HEK293 (cell line): Measurements from ENCODE around the gene GAST.

Source experiments
- CTCF ChIA-PET: fragments of 350-600 bp; formaldehyde crosslinking; extraction: SDS; loops from one replicate; lab custom pipeline; 2021; ENCODE audit warnings: antibody characterized with exemption; lab: Yijun Ruan, JAX
- POLR2A ChIA-PET: fragments of 300-600 bp; formaldehyde crosslinking; extraction: SDS; loops from one replicate; lab custom pipeline; 2020; ENCODE audit warnings: antibody characterized with exemption, inconsistent platforms; lab: Yijun Ruan, JAX
- H3K27ac ChIP-seq: fragments of 200-500 bp; sonication (Bioruptor generic); 2 replicates; pipeline ENCODE4 v1.5.1; 2014; ENCODE audit warnings: low read depth, low read length, control low read depth, inconsistent platforms; ENCODE audit errors: extremely low read depth
- H3K36me3 ChIP-seq, 2 experiments: fragments of 200-500 bp in 1 of 2; sonication (Bioruptor generic) in 1 of 2; 1 replicate in 1 of 2; 2 replicates in 1 of 2; pipeline ENCODE4 v1.5.1; 2014 to 2017; ENCODE audit warnings: inconsistent platforms in 2 of 2, low read length in 2 of 2; ENCODE audit not compliant: control insufficient read depth in 2 of 2, insufficient read depth in 1 of 2
- H3K4me1 ChIP-seq: fragments of 200-500 bp; sonication (Bioruptor generic); 2 replicates; pipeline ENCODE4 v1.5.1; 2014; ENCODE audit warnings: mild to moderate bottlenecking, low read length, inconsistent platforms; ENCODE audit not compliant: control insufficient read depth, insufficient read depth
- H3K4me3 ChIP-seq: 2 replicates; pipeline ENCODE4 v1.5.1; 2011; ENCODE audit warnings: low read depth, mild to moderate bottlenecking, control low read depth, low read length, moderate library complexity
- H3K9me3 ChIP-seq: fragments of 200-500 bp; sonication (Bioruptor generic); 2 replicates; pipeline ENCODE4 v1.5.1; 2014; ENCODE audit warnings: low read depth, low read length, inconsistent platforms; ENCODE audit not compliant: control insufficient read depth, insufficient read depth
- BCL11B ChIP-seq: fragments of 450-650 bp; formaldehyde crosslinking; IDR thresholded peaks from 2 replicates; pipeline ENCODE4 v1.5.1; 2016; ENCODE audit warnings: low read depth, missing biosample characterization, missing genetic modification characterization
- IKZF3 ChIP-seq: fragments of 450-650 bp; IDR thresholded peaks from 2 replicates; pipeline ENCODE4 v1.5.0; 2018; ENCODE audit warnings: missing biosample characterization, mild to moderate bottlenecking, missing genetic modification characterization, moderate library complexity
- KLF17 ChIP-seq: fragments of 450-650 bp; formaldehyde crosslinking; IDR thresholded peaks from 2 replicates; pipeline ENCODE4 v1.5.1; 2016; ENCODE audit warnings: missing biosample characterization, missing genetic modification characterization
- KLF9 ChIP-seq: fragments of 450-650 bp; formaldehyde crosslinking; IDR thresholded peaks from 2 replicates; pipeline ENCODE4 v1.5.1; 2016; ENCODE audit warnings: missing biosample characterization, missing genetic modification characterization, low read depth
- PATZ1 ChIP-seq: fragments of 450-650 bp; formaldehyde crosslinking; IDR thresholded peaks from 2 replicates; pipeline ENCODE4 v1.5.1; 2016; ENCODE audit warnings: missing biosample characterization, missing genetic modification characterization
- SETDB1 ChIP-seq: IDR thresholded peaks from one replicate; pipeline ENCODE4 v1.6.1; 2017; ENCODE audit warnings: mild to moderate bottlenecking, low read length, moderate library complexity, mixed read lengths; ENCODE audit not compliant: insufficient read length
- SP7 ChIP-seq: fragments of 450-650 bp; formaldehyde crosslinking; IDR thresholded peaks from 2 replicates; pipeline ENCODE4 v1.5.1; 2016; ENCODE audit warnings: missing biosample characterization, missing genetic modification characterization
- TCF7L2 ChIP-seq: IDR thresholded peaks from 2 replicates; pipeline ENCODE4 v1.6.1; 2011; ENCODE audit warnings: low read depth, mild to moderate bottlenecking, inconsistent platforms, low read length, moderate library complexity, borderline replicate concordance
- TRIM28 ChIP-seq: IDR thresholded peaks from 2 replicates; pipeline ENCODE4 v1.6.1; 2011; ENCODE audit warnings: low read length, control low read depth, borderline replicate concordance
- ZBTB1 ChIP-seq: fragments of 450-650 bp; formaldehyde crosslinking; IDR thresholded peaks from 2 replicates; pipeline ENCODE4 v1.5.1; 2016; ENCODE audit warnings: missing biosample characterization, missing genetic modification characterization
- ZBTB8A ChIP-seq: fragments of 450-650 bp; formaldehyde crosslinking; IDR thresholded peaks from 2 replicates; pipeline ENCODE4 v1.5.1; 2016; ENCODE audit warnings: missing biosample characterization, missing genetic modification characterization
- ZNF132 ChIP-seq: fragments of 450-650 bp; formaldehyde crosslinking; IDR thresholded peaks from 2 replicates; pipeline ENCODE4 v1.5.1; 2017; ENCODE audit warnings: missing biosample characterization, missing genetic modification characterization, borderline replicate concordance
- ZNF24 ChIP-seq: fragments of 450-650 bp; formaldehyde crosslinking; IDR thresholded peaks from 2 replicates; pipeline ENCODE4 v1.5.1; 2016; ENCODE audit warnings: missing biosample characterization, missing genetic modification characterization
- ZNF302 ChIP-seq: fragments of 450-650 bp; formaldehyde crosslinking; IDR thresholded peaks from 2 replicates; pipeline ENCODE4 v1.5.1; 2016; ENCODE audit warnings: missing biosample characterization, missing genetic modification characterization, low read depth
- ZNF488 ChIP-seq: fragments of 450-650 bp; formaldehyde crosslinking; IDR thresholded peaks from 2 replicates; pipeline ENCODE4 v1.5.1; 2016; ENCODE audit warnings: missing biosample characterization, missing genetic modification characterization
- ZNF510 ChIP-seq: fragments of 450-650 bp; formaldehyde crosslinking; IDR thresholded peaks from 2 replicates; pipeline ENCODE4 v1.5.1; 2018; ENCODE audit warnings: mild to moderate bottlenecking, missing genetic modification characterization, missing biosample characterization; ENCODE audit not compliant: insufficient replicate concordance
- ZNF544 ChIP-seq: fragments of 450-650 bp; formaldehyde crosslinking; IDR thresholded peaks from 2 replicates; pipeline ENCODE4 v1.5.0; 2017; ENCODE audit warnings: missing biosample characterization, missing genetic modification characterization
- ZNF707 ChIP-seq: fragments of 450-650 bp; formaldehyde crosslinking; IDR thresholded peaks from 2 replicates; pipeline ENCODE4 v1.5.1; 2016; ENCODE audit warnings: missing biosample characterization, missing genetic modification characterization
- ZNF830 ChIP-seq: fragments of 450-650 bp; IDR thresholded peaks from 2 replicates; pipeline ENCODE4 v1.5.0; 2018; ENCODE audit warnings: missing biosample characterization, missing genetic modification characterization, low read depth, mild to moderate bottlenecking, moderate library complexity
- TF ChIP-seq, protein P1 (sequence below): IDR thresholded peaks from 2 replicates; pipeline ENCODE4 v1.6.1; 2011; ENCODE audit warnings: mild to moderate bottlenecking, low read depth, low read length, borderline replicate concordance
- TF ChIP-seq, protein P2 (sequence below): fragments of 450-650 bp; formaldehyde crosslinking; IDR thresholded peaks from 2 replicates; pipeline ENCODE4 v1.5.1; 2016; ENCODE audit warnings: missing biosample characterization, missing genetic modification characterization, borderline replicate concordance

GAST gene

GRCh38 chr17:41689497-41690299 is 22.4 kb upstream of the GAST start (continued):
- TF ChIP-seq ZNF302 (tag by site-specific recombination) (no peak), ZNF488 (tag by site-specific recombination) (no peak), ZNF510 (tag by site-specific recombination) (no peak), ZNF24 (no peak), KLF9 (tag by site-specific recombination) (no peak; the same call in none of the 2 replicates), ZBTB1 (no peak), ZNF132 (tag by site-specific recombination) (no peak), SETDB1 (no peak), TRIM28 (no peak), ZNF544 (no peak), ZBTB8A (tag by site-specific recombination) (peak; percentile 22; the same call in 1 of the 2 replicates), SP7 (tag by site-specific recombination) (no peak), IKZF3 (tag by site-specific recombination) (0 out of 2 replicates have a peak, but pooled peaks have one; percentile 64), KLF17 (tag by site-specific recombination) (0 out of 2 replicates have a peak, but pooled peaks have one; percentile 9), PATZ1 (tag by site-specific recombination) (peak; percentile 94)
- TF ChIP-seq, protein P1, sequence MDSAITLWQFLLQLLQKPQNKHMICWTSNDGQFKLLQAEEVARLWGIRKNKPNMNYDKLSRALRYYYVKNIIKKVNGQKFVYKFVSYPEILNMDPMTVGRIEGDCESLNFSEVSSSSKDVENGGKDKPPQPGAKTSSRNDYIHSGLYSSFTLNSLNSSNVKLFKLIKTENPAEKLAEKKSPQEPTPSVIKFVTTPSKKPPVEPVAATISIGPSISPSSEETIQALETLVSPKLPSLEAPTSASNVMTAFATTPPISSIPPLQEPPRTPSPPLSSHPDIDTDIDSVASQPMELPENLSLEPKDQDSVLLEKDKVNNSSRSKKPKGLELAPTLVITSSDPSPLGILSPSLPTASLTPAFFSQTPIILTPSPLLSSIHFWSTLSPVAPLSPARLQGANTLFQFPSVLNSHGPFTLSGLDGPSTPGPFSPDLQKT = no peak
- TF ChIP-seq, protein P2, sequence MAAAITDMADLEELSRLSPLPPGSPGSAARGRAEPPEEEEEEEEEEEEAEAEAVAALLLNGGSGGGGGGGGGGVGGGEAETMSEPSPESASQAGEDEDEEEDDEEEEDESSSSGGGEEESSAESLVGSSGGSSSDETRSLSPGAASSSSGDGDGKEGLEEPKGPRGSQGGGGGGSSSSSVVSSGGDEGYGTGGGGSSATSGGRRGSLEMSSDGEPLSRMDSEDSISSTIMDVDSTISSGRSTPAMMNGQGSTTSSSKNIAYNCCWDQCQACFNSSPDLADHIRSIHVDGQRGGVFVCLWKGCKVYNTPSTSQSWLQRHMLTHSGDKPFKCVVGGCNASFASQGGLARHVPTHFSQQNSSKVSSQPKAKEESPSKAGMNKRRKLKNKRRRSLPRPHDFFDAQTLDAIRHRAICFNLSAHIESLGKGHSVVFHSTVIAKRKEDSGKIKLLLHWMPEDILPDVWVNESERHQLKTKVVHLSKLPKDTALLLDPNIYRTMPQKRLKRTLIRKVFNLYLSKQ (tag by site-specific recombination) = no peak

GRCh38 chr17:41690497-41690896 is 21.6 kb upstream of the GAST start:
- no peak for TF ChIP-seq BCL11B
- TF ChIP-seq ZNF830 (tag by site-specific recombination) = no peak
- TF ChIP-seq TCF7L2 = no peak
- no peak for TF ChIP-seq ZNF707 (tag by site-specific recombination)
- H3K9me3 ChIP-seq = no peaks in the 10 kb centered on the region
- POLR2A ChIA-PET = interaction anchor here (0.5 to 5.0 kb wide), 7 partner anchors 11 to 103 kb away, joined by 3 to 104 read pairs (median 10); partner anchors contain the start of genes HAP1 and JUP
- H3K4me3 ChIP-seq = peak overlapping the region; percentile 7; the same call in 1 of the 2 replicates
- H3K4me1 ChIP-seq = no peaks in the 10 kb centered on the region
- H3K36me3 ChIP-seq = peaks cover 27 to 59% of the 10 kb centered on the region in 2 experiments
- CTCF ChIA-PET = interaction anchor here (0.6 to 1.9 kb wide), 12 partner anchors 8 to 113 kb away, joined by 3 to 9 read pairs (median 4); no protein-coding TSS in a partner anchor
- no peak overlapping the region; the same call in 1 of the 2 replicates for H3K27ac ChIP-seq
